C4-2B (cell line): ENCODE results near the gene CYP27A1.

Source experiments
- H3K27ac ChIP-seq: fragments of 450-650 bp; 2 replicates; pipeline ENCODE4 v1.5.1; 2017
- ZFX ChIP-seq: fragments of 450-650 bp; IDR thresholded peaks from 2 replicates; pipeline ENCODE4 v1.6.1; 2017
- TF ChIP-seq, protein P1 (sequence below): fragments of 450-650 bp; conservative IDR thresholded peaks from 2 replicates; pipeline ENCODE4 v1.5.1; 2017; ENCODE audit warnings: mild to moderate bottlenecking

Gene CYP27A1

DNA sequence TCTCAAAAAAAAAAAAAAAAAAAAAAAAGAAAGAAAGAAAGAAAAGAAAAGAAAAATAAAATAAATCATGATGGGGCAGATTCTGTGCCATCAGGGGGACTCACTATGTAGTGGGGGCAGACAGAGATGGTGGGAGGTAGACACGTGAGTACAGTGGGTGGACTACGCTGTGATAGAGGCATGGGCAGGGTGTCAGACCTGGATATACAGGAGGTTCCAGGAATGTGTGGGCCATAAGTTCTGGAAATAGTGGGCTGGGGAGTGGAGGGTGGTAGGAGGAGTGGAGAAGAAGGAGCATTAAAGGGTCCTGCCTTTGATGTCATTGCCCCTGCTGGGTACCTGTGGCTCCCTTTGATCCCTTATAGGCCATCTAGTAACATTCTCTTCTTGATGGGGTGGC is 68.8 kb downstream of the CYP27A1 start:
- no peak overlapping the region for H3K27ac ChIP-seq
- TF ChIP-seq, protein P1, sequence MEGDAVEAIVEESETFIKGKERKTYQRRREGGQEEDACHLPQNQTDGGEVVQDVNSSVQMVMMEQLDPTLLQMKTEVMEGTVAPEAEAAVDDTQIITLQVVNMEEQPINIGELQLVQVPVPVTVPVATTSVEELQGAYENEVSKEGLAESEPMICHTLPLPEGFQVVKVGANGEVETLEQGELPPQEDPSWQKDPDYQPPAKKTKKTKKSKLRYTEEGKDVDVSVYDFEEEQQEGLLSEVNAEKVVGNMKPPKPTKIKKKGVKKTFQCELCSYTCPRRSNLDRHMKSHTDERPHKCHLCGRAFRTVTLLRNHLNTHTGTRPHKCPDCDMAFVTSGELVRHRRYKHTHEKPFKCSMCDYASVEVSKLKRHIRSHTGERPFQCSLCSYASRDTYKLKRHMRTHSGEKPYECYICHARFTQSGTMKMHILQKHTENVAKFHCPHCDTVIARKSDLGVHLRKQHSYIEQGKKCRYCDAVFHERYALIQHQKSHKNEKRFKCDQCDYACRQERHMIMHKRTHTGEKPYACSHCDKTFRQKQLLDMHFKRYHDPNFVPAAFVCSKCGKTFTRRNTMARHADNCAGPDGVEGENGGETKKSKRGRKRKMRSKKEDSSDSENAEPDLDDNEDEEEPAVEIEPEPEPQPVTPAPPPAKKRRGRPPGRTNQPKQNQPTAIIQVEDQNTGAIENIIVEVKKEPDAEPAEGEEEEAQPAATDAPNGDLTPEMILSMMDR: no peak
- TF ChIP-seq ZFX: no peak

DNA sequence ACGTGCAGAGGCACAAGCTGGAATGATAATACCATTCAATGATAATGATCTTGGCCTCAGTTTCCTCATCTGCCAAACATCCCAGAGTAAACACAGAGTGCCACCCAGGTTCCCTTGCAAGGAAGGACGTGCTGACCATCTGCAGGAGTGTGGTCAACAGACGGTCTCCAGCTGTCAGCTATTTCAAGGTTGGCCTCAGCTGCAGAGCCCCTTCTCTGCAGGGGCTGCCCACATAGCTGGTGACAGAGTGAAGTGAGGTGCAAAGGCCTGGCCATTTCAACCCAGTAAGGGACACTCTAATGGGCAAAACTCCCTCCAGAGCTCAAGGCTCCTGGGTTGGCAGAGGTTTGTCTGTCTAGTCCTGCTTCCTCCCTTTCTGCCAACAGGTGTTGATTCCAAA is 69.3 kb downstream of the CYP27A1 start:
- no peak overlapping the region for H3K27ac ChIP-seq
- TF ChIP-seq ZFX: no peak
- TF ChIP-seq, protein P1: no peak

DNA sequence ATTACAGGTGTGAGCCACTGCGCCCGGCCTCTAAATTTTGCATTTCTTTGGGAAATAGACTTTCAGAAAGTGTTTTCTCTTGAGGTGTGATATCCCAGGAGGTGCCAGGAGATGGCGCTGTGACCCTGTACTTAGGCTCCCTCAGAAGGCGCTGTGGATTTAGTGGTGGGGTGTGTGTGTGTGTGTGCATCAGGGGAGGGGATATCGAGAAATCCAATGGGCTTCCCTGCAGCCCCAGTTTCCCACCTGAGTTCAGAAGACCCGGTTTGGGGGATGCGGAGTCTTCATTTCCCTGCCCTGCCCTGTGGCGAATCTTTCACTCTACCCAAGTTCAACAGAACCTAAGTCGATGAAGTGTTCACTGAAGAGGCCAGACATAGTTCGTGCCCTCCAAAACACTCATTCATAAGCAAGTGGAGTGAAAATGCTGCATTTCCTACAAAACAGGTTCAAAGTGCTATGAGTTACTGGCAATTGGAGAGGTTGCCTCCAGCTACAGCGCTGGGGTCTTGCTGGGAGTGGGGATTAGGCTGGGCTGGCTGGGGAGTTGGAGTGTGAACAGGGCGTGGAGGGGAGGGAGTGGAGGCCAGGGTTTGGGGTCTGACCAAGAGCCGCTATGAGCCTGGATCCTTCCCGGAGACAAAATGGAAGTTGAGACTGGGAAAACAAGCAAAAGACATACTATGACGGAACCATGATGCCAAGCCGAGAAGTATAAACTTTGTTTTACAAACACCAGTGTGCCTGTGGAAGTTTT is 71.1 kb downstream of the CYP27A1 start:
- TF ChIP-seq ZFX: no peak
- TF ChIP-seq, protein P1: peak; percentile 83
- no peak overlapping the region for H3K27ac ChIP-seq

- no peak for TF ChIP-seq ZFX
- TF ChIP-seq, protein P1: no peak
- H3K27ac ChIP-seq: no peak overlapping the region
Observed at GRCh38 chr2:218853766-218854165, 71.8 kb downstream of the CYP27A1 start.

GRCh38 chr2:218854860-218855259 is 72.9 kb downstream of the CYP27A1 start:
- no peak overlapping the region for H3K27ac ChIP-seq
- no peak for TF ChIP-seq ZFX
- TF ChIP-seq, protein P1: no peak

- no peak overlapping the region for H3K27ac ChIP-seq
- TF ChIP-seq ZFX: no peak
- TF ChIP-seq, protein P1: no peak
Observed at GRCh38 chr2:218855305-218856166, 73.6 kb downstream of the CYP27A1 start.

- no peak overlapping the region for H3K27ac ChIP-seq
Observed at GRCh38 chr2:218856167-218856895, 74.4 kb downstream of the CYP27A1 start.

More at GRCh38 chr2:218856167-218856895, 74.4 kb downstream of the CYP27A1 start:
- TF ChIP-seq, protein P1: no peak
- TF ChIP-seq ZFX: no peak
